ENCODE data around the gene RCC1.

- TF ChIP-seq CTCF (IDR thresholded peaks at IDR 0.05; ENCODE audit: low read depth, low read length, missing input control) (no peak), YY1 (IDR thresholded peaks at IDR 0.05) (peak; percentile 87), ATF3 (IDR thresholded peaks at IDR 0.05) (no peak), RAD21 (IDR thresholded peaks at IDR 0.05) (peak in 1 of 2 donors; percentile 21)
- TF ChIP-seq, protein P1, sequence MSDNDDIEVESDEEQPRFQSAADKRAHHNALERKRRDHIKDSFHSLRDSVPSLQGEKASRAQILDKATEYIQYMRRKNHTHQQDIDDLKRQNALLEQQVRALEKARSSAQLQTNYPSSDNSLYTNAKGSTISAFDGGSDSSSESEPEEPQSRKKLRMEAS (IDR thresholded peaks at IDR 0.05), result peak; percentile 68
- TF ChIP-seq, protein P2, sequence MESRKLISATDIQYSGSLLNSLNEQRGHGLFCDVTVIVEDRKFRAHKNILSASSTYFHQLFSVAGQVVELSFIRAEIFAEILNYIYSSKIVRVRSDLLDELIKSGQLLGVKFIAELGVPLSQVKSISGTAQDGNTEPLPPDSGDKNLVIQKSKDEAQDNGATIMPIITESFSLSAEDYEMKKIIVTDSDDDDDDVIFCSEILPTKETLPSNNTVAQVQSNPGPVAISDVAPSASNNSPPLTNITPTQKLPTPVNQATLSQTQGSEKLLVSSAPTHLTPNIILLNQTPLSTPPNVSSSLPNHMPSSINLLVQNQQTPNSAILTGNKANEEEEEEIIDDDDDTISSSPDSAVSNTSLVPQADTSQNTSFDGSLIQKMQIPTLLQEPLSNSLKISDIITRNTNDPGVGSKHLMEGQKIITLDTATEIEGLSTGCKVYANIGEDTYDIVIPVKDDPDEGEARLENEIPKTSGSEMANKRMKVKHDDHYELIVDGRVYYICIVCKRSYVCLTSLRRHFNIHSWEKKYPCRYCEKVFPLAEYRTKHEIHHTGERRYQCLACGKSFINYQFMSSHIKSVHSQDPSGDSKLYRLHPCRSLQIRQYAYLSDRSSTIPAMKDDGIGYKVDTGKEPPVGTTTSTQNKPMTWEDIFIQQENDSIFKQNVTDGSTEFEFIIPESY (IDR thresholded peaks at IDR 0.05), result peak; percentile 59
Measured at GRCh38 chr1:28581531-28582247, 75.8 kb downstream of the RCC1 start.

All from liver (tissue), 3 donors.